ENCODE results near the gene SMIM12.

The SMIM12 gene, protein sequence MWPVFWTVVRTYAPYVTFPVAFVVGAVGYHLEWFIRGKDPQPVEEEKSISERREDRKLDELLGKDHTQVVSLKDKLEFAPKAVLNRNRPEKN

DNA sequence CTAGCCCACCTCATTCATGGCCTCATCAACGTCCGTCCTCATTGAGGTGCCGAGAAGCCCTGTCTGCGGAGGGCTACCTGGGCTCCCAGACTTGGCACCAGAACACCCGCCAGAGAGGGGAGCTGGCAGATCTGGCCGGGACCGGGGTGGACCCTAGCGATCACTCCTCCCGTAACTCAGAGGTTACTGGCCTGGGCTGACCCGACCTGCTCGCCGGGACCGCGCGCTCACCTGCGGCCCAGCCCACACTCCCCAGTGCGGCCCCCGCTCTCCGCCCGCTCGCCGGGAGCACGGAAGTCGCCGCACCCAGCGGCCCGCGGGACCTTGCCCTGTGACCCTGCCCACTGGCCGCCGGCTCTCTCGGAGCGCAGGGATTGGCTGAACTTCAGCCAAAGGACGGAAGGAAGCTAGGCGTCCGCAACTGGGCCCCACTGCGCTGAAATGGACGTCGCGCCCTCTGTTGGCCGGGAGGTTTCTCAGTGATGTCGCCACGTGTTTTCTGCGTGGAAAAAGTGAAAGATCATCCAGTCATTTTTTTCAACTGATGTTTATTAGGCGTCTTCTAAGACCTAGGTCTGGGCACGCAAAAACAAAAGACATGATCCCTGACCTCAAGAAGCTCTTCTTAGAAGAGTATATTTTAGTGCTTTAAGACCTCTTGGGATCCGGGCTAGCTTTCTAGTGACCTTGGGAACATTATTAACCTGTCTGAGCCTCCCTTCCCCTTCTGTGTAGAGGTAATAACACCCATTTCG is at the start of gene SMIM12:
Gene SMIM12 (minus strand): TSS at position 304 of the 755 bp plus-strand sequence. CDS start 3,772 bp downstream, outside the sequence.
- DNase-seq, result peak; percentile 91 to 96

- DNase-seq, result no peak
Observed at GRCh38 chr1:34908369-34908768, 48.8 kb upstream of the SMIM12 start.

DNA sequence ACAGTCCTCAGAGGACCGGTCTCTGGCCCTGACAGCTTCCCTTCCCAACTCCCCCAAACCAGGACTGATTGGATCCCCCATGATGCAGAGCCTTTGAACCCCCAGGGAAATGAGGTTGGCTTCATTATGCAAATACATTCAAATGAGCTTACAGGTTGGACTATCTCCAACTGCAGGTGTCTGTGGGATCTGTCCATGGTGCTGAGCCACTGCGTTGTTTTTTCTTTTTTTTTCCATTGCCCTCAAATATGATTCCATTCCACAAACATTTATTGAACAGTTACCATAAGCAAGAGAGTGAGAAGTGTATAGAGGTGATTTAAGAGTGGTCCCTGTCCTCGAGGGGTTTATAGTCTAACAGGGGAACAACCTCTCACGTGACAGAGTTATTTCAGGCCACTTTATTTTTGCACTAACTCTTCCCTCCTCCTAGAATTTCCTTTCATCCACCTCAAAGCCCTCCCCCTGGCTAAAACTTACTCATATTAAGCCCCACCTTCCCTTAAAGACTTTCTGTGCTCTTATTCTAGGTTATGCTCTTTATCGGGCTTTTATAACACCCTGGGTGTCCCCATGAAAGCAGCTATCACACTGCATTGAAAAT is 48.0 kb upstream of the SMIM12 start:
- DNase-seq, result no peak

DNA sequence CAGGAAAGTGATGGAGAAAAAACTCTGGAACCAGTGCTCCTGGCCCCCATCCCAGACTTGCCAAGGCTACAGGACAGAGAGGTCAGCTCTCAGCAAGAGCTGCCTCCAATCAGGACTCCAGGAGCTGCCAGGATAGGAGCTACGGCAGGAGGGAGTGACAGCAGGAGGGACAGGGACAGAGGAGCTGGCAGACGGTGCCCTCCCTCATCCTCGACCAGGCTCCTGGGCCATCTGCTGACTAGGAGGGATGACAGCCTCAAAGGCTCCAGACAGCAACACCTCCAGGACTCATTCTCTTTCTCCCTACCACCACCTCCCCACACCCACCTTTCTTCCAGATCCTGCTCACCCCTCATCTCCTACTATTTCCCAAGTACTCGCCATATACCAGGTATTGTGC is 47.2 kb upstream of the SMIM12 start:
- DNase-seq, result no peak

DNA sequence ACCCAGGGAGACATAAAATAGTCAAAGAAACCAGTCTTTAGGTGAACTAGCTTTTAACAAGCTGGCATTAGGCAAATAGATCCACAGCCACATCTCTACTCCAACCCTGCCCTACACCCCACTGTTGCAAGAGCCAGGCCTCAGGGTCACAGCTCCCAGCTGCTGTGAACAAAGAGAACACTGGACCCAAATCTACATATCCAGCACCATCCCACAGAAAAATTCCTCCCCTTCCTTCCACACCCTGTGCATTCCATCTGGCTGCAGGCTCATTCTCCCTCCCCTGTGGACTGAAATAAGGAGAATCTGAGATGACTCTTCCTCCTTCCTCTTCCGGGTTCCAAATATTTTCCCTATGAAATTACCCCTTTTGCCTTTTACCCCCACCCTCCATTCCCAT is 46.7 kb upstream of the SMIM12 start:
- no peak for DNase-seq

DNA sequence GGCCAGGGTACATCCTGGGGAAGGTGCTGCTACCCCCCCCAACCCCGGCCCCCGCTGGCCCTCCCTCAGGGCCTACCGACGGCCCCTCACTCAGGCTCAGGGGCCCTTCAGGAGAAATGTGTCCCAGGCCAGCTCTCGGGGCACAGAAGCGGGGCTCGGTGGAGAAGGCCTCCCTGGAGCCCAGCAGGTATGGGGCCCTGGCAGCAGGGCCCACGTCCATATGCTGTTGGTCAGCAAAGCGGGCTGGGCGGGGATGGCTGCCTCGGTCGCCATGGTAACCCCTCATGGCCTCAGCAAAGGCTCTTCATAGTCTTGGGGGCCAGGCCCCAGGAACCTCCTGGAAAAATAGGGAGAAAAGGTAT is 45.5 kb upstream of the SMIM12 start:
- DNase-seq, result no peak

DNA sequence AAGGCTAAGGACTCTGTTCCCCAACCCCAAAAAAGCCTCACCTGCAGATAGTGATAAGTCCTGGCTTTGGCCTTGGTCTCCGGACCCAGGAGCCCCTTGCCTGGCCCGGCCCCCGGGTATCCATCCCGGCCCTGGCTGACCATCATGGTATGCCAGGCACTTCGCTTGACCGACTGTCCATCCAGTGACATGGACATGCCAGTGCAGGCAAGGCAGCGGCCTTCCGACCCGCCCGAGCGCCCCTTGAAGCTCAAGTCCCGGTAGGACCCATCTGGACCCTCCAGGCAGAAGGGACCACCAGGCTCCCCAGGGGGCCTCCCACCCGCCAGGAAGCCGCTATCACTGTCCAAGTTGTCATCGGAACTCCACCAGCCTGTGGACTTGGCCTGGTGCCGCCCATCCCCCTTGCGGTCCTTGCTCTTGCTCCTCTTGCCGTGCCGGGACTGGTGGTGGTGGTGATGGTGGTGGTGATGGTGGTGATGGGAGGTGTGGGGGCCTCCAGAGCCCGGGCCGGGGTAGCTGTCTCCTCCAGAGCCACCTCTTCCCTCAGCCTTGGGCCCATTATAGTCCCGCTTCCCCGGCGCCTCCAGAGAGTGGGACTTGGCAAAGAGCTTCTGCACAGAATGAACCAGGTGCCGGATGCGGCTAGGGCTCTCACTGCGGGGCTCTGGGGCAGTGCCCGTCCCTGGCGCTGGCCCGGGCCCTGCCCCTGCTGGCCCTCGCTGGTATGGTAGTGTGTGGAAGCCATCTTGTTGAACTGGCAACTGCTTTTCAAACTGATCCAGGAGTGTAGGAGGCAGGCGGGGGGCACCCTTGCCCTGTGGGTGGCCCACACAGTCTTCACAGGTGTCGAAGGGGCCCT is 44.9 kb upstream of the SMIM12 start:
- DNase-seq, result no peak

DNA sequence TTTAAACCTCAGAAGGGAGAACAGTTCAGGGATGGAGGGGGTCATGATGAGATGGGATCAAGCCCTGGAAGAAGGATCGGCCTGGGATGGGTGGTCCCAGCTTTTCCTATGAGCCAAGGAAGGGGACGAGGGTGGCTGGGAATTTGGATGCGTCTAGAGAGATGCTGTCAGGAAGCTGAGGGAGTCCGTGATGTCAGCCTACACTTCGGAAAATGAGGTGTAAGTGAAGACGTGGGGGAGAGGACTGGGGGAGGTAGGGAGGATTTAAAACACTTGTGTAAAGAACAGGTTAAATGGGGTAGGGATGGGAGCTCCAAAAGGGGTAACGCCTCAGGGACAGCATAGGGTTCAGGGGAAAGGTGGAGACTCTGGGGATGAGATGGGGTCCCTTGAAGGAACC is 42.4 kb upstream of the SMIM12 start:
- no peak for DNase-seq

- DNase-seq, result no peak
Observed at GRCh38 chr1:34900775-34901502, 41.4 kb upstream of the SMIM12 start.

GRCh38 chr1:34899906-34900305 is 40.4 kb upstream of the SMIM12 start:
- DNase-seq, result no peak

DNA sequence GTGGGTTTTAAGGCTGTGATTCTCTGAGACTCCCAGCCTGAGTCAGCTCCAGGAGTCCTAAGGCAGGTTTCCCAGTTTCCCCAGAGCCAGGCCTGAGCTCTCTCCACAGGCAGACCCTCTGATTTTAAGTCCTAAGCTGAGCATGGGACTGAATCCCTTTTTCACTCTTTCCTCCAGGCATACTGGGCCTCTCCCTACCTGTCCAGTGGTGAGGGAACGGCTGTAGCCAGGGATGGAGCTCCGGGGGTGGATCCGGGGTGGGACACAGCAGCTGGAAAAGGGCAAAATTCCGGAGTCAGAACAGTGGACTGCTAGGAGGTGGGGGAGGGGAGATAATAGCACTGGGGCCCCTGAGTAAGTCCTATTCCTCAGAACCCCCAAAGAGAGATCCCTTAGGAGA is 39.9 kb upstream of the SMIM12 start:
- DNase-seq, result no peak

GRCh38 chr1:34898330-34898761 is 38.8 kb upstream of the SMIM12 start:
- DNase-seq, result no peak

DNA sequence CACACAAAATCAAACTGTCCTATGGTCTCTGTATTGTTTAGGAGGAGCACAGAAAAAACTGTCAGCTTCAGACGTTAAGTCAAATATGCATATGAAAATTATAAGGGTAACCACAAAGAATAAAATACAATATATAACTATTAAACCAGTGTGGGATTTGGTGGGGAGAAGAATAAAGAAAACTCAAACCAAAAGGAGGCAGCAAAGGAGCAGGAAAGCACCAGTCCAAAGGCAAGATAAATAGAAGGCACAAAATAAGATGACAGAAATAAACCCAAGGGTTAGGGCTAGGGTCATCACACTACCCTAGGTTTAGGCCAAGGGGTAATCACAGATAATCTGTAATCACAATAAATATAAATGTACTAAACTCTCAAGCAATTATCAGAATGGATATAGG is 37.1 kb upstream of the SMIM12 start:
- DNase-seq, result no peak

- no peak for DNase-seq
Observed at GRCh38 chr1:34889705-34890104, 30.2 kb upstream of the SMIM12 start.

GRCh38 chr1:34887593-34887992 is 28.0 kb upstream of the SMIM12 start:
- DNase-seq, result no peak

DNA sequence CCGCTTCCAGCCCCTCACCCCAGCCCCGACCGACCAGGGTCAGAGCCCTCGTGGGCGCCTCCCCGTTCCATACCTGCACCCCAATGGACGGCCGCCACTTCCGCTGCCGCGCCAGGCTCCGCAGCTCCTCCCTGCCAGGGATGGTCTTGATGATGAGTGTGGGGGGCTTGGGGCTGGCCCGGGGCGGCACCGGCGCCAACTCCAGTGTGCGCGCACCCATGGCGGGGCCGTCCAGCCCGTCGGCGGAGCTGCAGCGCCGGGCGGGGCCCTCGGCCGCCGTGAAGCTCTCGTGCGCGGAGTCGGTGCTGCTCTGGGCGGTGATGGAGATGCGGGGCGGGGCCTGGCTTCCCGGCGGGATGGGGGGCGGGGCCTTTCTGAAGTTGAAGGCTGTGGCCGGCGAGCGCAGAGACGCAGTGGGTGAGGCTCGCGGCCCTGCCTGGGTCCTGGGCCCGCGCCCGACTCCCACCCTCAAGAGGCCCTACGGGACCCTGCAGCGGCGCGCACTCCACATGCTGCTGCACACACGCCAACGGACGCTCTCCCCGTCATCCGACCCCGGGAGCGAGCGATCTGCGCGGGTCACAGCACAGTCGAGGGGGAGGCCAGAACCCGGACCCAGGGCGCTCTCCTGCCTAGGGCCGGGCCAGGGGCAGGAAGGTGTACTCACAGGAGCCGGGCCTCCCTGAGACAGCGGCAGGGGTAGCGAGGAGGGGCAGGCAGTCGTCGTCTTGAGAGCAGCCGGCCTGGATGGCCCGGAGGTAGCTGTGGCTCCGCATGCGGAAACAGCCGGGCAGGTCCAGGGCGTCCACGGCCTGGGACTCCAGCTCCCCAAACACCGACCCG is 26.1 kb upstream of the SMIM12 start:
- DNase-seq, result no peak

DNA sequence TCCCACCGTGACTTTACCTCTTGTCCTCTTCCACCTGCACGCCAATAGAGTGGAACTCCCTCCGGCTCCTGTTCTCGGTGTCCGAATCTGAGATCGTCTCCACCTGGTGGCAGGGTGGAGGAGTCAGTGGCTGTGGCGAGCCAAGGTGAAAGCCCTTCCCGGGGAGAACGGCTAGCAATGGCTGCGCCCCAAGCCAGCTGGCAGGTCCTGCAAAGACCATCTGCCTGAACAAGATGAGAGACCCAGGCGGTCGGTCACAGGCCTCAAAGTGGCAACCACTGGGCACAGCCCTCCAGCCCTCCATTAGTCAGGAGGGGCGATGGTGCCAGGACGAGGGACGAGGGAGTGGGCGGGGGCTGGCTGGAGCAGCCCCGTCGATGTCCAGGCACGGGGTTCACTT is 25.4 kb upstream of the SMIM12 start:
- DNase-seq, result no peak

GRCh38 chr1:34884536-34884935 is 25.0 kb upstream of the SMIM12 start:
- no peak for DNase-seq

DNA sequence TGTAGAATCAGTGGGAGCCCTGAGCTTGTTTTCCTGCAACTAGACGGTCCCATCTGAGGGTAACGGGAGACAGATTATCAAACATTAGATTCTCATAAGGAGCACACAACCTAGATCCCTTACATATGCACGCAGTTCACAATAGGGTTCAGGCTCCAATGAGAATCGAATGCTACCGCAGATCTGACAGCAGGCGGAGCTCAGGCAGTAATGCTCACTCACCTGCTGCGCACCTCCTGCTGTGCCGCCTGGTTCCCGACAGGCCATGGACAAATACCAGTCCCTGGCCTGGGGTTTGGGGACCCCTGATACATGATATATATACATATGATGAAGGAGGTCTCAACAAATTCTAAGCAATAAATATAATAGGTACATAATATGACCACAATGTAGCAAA is 19.7 kb upstream of the SMIM12 start:
- DNase-seq, result no peak

- no peak for DNase-seq
Observed at GRCh38 chr1:34876406-34876805, 16.9 kb upstream of the SMIM12 start.

GRCh38 chr1:34874296-34874952 is 14.9 kb upstream of the SMIM12 start:
- no peak for DNase-seq

Measured in inflammatory macrophage treated with lipopolysaccharide for 1 hour (primary cell).